GM18517 (cell line): ENCODE results near the gene SPRR3.

ENCODE experiments used
- ATAC-seq: cut with Tn5 transposase; IDR thresholded peaks from one replicate; pipeline ENCODE4 v1.9.1; 2021; ENCODE audit warnings: mild to moderate bottlenecking, moderate library complexity; ENCODE audit not compliant: unreplicated experiment

SPRR3 gene

GRCh38 chr1:153040950-153041631 is 39.5 kb downstream of the SPRR3 start, which contains the start of gene SPRR2D:
Gene SPRR2D, minus strand, starts transcription at chr1:153041120. Its CDS starts 774 bp downstream, at chr1:153040346.
- ATAC-seq, result no peak

- no peak for ATAC-seq
Measured at GRCh38 chr1:153049211-153049610, 47.7 kb downstream of the SPRR3 start.
